GM12875 (cell line): Measurements from ENCODE around the gene TNFRSF1B.

ENCODE experiments used
- H3K4me3 ChIP-seq: one replicate; pipeline ENCODE4 v1.5.1; 2011; ENCODE audit warnings: low read depth, low read length, control low read depth
- TF ChIP-seq, protein P1 (sequence below): IDR thresholded peaks from 2 replicates; pipeline ENCODE4 v1.5.1; 2011; ENCODE audit warnings: low read depth, mild to moderate bottlenecking, control low read depth, inconsistent platforms, low read length, moderate library complexity, borderline replicate concordance; ENCODE audit not compliant: insufficient read depth

The TNFRSF1B gene

DNA sequence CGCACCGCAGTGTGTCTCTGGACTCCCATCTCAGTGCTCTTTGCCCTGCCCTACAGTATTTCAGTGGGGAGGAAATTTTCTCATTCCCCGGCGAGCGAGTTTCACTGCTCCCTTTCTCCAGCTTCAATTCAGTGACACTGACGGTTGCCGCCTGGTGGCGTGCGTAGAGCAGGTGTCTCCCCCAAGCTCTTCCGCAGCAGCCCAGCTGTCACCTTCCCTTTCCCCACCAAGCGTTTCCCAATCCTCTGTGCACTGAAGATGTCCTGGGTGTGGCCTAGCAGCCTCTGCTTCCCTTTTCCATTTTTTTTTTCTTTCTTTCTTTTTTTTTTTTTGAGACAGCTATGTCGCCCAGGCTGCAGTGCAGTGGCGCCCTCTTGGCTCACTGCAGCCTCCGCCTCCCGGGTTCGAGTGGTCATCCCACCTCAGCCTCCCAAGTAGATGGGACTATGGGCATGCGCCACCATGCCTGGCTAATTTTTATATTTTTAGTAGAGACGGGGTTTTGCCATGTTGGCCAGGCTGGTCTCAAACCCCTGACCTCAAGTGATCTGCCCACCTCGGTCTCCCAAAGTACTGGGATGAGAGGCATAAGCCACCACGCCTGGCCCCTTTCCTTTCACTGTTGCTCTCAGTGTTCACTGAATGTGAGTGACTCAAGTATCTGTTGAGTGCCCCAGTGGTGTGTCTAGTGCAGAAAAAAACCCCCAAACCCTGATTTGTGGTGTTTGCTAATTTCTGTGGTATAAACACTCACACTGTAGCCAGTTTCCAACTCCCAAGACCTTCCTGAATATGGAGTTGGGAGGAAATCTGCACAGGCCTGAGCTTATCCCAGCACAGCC lies 30.1 kb downstream of the TNFRSF1B start:
- no peak overlapping the region for H3K4me3 ChIP-seq
- TF ChIP-seq, protein P1, sequence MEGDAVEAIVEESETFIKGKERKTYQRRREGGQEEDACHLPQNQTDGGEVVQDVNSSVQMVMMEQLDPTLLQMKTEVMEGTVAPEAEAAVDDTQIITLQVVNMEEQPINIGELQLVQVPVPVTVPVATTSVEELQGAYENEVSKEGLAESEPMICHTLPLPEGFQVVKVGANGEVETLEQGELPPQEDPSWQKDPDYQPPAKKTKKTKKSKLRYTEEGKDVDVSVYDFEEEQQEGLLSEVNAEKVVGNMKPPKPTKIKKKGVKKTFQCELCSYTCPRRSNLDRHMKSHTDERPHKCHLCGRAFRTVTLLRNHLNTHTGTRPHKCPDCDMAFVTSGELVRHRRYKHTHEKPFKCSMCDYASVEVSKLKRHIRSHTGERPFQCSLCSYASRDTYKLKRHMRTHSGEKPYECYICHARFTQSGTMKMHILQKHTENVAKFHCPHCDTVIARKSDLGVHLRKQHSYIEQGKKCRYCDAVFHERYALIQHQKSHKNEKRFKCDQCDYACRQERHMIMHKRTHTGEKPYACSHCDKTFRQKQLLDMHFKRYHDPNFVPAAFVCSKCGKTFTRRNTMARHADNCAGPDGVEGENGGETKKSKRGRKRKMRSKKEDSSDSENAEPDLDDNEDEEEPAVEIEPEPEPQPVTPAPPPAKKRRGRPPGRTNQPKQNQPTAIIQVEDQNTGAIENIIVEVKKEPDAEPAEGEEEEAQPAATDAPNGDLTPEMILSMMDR, result peak; percentile 32; the same call in 1 of the 2 replicates

- H3K4me3 ChIP-seq, result no peak overlapping the region
- TF ChIP-seq, protein P1, result no peak
These were observed 30.7 kb downstream of the TNFRSF1B start for GRCh38 chr1:12197483-12197880.

- TF ChIP-seq, protein P1, result no peak
- no peak overlapping the region for H3K4me3 ChIP-seq
These were observed 33.4 kb downstream of the TNFRSF1B start for GRCh38 chr1:12200208-12200607.

- H3K4me3 ChIP-seq, result no peak overlapping the region
- TF ChIP-seq, protein P1, result no peak
These were observed 34.8 kb downstream of the TNFRSF1B start for GRCh38 chr1:12201352-12202189.

DNA sequence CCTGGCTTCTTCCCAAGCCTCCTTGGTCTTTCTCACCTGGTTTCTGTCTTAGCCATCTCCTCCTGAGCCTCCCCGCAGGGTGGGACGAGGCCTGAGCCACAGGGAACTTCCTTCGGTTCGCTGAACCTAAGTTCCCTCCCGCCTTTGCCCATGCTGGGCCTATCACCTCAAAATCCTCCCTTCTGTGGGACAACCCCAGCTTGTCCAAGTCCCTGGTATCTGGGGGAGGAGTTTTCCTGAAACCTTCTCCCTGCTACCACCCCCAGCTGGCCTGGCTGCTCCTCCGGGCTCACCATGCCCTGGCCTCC lies 35.4 kb downstream of the TNFRSF1B start:
- H3K4me3 ChIP-seq, result no peak overlapping the region
- TF ChIP-seq, protein P1, result no peak

- TF ChIP-seq, protein P1, result no peak
- H3K4me3 ChIP-seq, result no peak overlapping the region
These were observed 35.8 kb downstream of the TNFRSF1B start for GRCh38 chr1:12202577-12202976.
